Heart right ventricle (tissue), 16 donors: Measurements from ENCODE around the gene VASN. TPM values are rescaled to one million over a fixed set of nuclear protein-coding genes. Genes with fewer than 3 reads are reported as not detected.

Experiments
- ATAC-seq, 8 donors: fragments of 200-7000 bp; cut with Tn5 transposase; one replicate each; pipeline ENCODE4 v1.9.1; 2020; ENCODE audit warnings: mild to moderate bottlenecking in 8 of 8, moderate library complexity in 8 of 8, moderate number of reproducible peaks in 1 of 8
- DNase-seq, 2 donors: peaks; one replicate each; pipeline ENCODE4 v3.0.0-alpha.2; 2020
- H3K27ac ChIP-seq, 10 donors: fragments of 200-600 bp; sonication (generic) in 2 of 10; one replicate each; pipeline versions ENCODE4 v1.5.0 to v1.8.0; 2020 to 2022; ENCODE audit warnings: mild to moderate bottlenecking in 3 of 10
- H3K27me3 ChIP-seq, 7 donors: fragments of 200-600 bp; one replicate each; pipeline ENCODE4 v1.8.0; 2021 to 2022; ENCODE audit warnings: mild to moderate bottlenecking in 2 of 7
- H3K36me3 ChIP-seq, 9 donors: fragments of 200-600 bp; sonication (generic) in 1 of 9; one replicate each; pipeline versions ENCODE4 v1.5.0 to v1.8.0; 2020 to 2022; ENCODE audit warnings: mild to moderate bottlenecking in 2 of 9
- H3K4me1 ChIP-seq, 9 donors: fragments of 200-600 bp; sonication (generic) in 1 of 9; one replicate each; pipeline versions ENCODE4 v1.5.0 to v1.8.0; 2020 to 2022; ENCODE audit warnings: mild to moderate bottlenecking in 4 of 9
- H3K4me3 ChIP-seq, 10 donors: fragments of 200-600 bp; sonication (generic) in 2 of 10; one replicate each; pipeline versions ENCODE4 v1.5.0 to v1.8.0; 2020 to 2022; ENCODE audit warnings: mild to moderate bottlenecking in 7 of 10, moderate library complexity in 2 of 10
- H3K9me3 ChIP-seq, 11 donors: fragments of 200-600 bp in 10 of 11; sonication (generic) in 2 of 11; one replicate each; pipeline versions ENCODE4 v1.5.0 to v1.8.0; 2013 to 2022; ENCODE audit warnings: mild to moderate bottlenecking in 2 of 11, control low read depth in 1 of 11, moderate library complexity in 1 of 11
- WGBS, 2 donors: extraction: QIAGEN DNeasy Blood & Tissue Kit; methylation state at CpG; one replicate each; pipeline ENCODE4 v1.1.7; 2013; ENCODE audit warnings: inconsistent platforms in 1 of 2; 5-methylcytosine and 5-hydroxymethylcytosine counted together
- intact Hi-C, 10 donors: fragments of 100-400 bp; cut with DNase I; formaldehyde crosslinking; loops; one replicate each; pipeline versions ENCODE4 v1.11.1 to v1.14.2; 2022
- polyA plus RNA-seq, 2 donors: library from polyadenylated mRNA; stranded (reverse); fragments of 200-250 nt; gene quantifications; one replicate each; pipeline ENCODE4 v1.2.3, GENCODE V29; 2013
- total RNA-seq, 10 donors: library from RNA; stranded (reverse); fragmentation: NEBNext Ultra II Directional in 3 of 10; extraction: Animal tissue kit (Norgen Biotek cat#: 25700) in 3 of 10; gene quantifications; one replicate each; pipeline versions ENCODE4 v1.2.1 to v1.2.4, GENCODE V29; 2021 to 2023
- TF ChIP-seq, protein P1 (sequence below), 9 donors: fragments of 200-600 bp; sonication (generic) in 2 of 9; IDR thresholded peaks; one replicate each; pipeline versions ENCODE4 v1.5.0 to v1.8.0; 2021 to 2022; ENCODE audit warnings: antibody characterized with exemption in 9 of 9, mild to moderate bottlenecking in 5 of 9, moderate library complexity in 1 of 9
- donor health status: Arrhythmogenic right ventricular cardiomyopathy.
- donor health status: ischemic (EF 13 %, LVEDD 7.1; RV severe dilation, severe dysfunction).
- donor health status: healthy with polysubstance abuse.
- donor health status: DM: no; HTN: yes; CAD: no.
- donor health status: DM: no; HTN: no; CAD: no.
- donor health status: ischemic (EF 25% LVEDD 6.9; RV normal size, moderate dysfunction).
- donor health status: ischemic (EF 25% LVEDD 5.7; RV mildly dilated, moderate dysfunction).
- donor health status: healthy.
- donor health status: DM: yes; HTN: yes; CAD: no.
- donor health status: Ischemic cardiomyopathy.
- donor health status: ischemic (EF 35%, LVEDD 5.7; RV mildly dilated, moderate dysfunction).
- donor health status: nonischemic (EF 11% LVEDD 7.7; RV severe dilation, severe dysfunction).
- donor health status: DM: yes; HTN: yes; CAD: no.
- donor health status: PGD.
- donor health status: ischemic (EF 29% LVEDD 5.4; RV normal size, mild dysfunction).
- donor health status: nonischemic (EF 23%, LVEDD 6.1; RV moderate dilation, normal function).

Gene VASN
- total and polyA plus RNA-seq, 12 donors: 3.1 to 27.9 (median 6.0) TPM

DNA sequence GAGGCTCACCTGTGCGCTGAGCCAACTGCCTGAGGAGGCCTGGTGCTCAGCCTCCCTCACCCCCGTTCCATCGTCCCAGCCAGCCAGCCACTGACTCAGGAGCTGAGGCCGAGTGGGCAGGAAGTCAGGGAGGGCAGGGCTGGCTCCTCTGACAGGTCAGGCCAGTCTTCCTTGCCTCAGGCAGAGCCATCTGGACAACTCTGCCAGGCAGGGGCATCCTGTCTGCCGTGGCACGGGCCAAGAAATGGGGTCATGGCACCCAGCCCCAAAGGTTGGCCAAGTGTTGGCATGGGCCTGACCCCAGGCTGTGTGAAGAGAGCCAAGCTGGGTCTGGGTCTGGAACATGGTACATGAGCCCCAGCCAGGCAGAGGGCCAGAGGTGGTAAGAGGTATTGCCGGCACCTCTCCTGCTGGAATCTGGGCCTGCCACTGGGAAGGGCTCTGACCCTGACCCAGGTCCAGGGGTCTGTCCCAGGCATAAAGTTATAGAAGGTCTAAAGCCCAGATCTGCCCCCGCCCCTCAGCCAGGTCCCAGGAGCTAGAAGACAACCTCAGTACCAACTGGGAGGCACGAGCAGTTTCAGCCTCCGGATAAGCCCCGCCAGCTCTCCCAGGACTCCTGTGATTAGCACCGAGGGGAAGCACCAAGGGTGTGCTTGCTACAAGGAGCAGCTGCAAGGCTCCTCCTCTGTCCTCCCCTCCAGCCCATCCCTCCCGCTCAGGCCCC, 2.5 kb upstream of the VASN start:
- no peaks in the 10 kb centered on the region for H3K9me3 ChIP-seq
- no peak overlapping the region for H3K4me3 ChIP-seq
- intact Hi-C loops: no loop called here
- peak overlapping the region in 3 of 10 donors; percentile 81 to 86 (median 84) for H3K27ac ChIP-seq
- no peaks in the 10 kb centered on the region for H3K27me3 ChIP-seq
- WGBS, 2 donors: 81% methylated on average over 13 of the region's 13 CpGs
- H3K36me3 ChIP-seq: peaks cover 0 to 36% (median 5%) of the 10 kb centered on the region in 9 donors
- ATAC-seq (no peak), DNase-seq (peak in 1 of 2 donors; percentile 15)
- TF ChIP-seq, protein P1, sequence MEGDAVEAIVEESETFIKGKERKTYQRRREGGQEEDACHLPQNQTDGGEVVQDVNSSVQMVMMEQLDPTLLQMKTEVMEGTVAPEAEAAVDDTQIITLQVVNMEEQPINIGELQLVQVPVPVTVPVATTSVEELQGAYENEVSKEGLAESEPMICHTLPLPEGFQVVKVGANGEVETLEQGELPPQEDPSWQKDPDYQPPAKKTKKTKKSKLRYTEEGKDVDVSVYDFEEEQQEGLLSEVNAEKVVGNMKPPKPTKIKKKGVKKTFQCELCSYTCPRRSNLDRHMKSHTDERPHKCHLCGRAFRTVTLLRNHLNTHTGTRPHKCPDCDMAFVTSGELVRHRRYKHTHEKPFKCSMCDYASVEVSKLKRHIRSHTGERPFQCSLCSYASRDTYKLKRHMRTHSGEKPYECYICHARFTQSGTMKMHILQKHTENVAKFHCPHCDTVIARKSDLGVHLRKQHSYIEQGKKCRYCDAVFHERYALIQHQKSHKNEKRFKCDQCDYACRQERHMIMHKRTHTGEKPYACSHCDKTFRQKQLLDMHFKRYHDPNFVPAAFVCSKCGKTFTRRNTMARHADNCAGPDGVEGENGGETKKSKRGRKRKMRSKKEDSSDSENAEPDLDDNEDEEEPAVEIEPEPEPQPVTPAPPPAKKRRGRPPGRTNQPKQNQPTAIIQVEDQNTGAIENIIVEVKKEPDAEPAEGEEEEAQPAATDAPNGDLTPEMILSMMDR (IDR thresholded peaks at IDR 0.05): no peak
- H3K4me1 ChIP-seq: peaks cover 19 to 55% (median 40%) of the 10 kb centered on the region in 9 donors

DNA sequence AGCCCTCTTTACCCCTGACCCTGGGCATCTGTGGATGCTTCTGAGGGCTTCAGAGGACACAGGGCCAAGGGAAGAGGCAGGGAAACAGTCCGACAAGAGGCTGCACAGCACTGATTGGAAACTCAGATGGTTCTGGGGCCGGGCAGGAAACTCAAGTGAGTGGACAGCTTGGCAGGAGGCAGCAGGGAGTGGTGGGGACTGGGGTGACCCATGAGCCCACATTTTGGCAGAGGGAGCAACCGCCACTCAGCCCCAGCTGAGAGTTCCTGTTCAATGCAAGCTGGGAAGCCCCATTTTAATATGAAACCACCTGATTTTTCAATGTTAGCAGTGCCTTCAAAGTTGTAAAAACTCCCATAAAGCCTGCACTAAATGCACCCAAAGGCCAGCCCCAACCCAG, 1.5 kb upstream of the VASN start:
- 61 to 64% methylated on average over 3 of the region's 3 CpGs for WGBS, 2 donors
- TF ChIP-seq, protein P1 (IDR thresholded peaks at IDR 0.05): no peak
- no peaks in the 10 kb centered on the region for H3K9me3 ChIP-seq
- no peak overlapping the region for H3K4me3 ChIP-seq
- DNase-seq (no peak), ATAC-seq (no peak)
- H3K36me3 ChIP-seq: peaks cover 0 to 26% (median 0%) of the 10 kb centered on the region in 9 donors
- peak overlapping the region in 9 of 10 donors; percentile 34 to 88 (median 81) for H3K27ac ChIP-seq
- no peaks in the 10 kb centered on the region for H3K27me3 ChIP-seq
- peaks cover 26 to 65% (median 49%) of the 10 kb centered on the region in 9 donors for H3K4me1 ChIP-seq
- intact Hi-C loops: no loop called here

DNA sequence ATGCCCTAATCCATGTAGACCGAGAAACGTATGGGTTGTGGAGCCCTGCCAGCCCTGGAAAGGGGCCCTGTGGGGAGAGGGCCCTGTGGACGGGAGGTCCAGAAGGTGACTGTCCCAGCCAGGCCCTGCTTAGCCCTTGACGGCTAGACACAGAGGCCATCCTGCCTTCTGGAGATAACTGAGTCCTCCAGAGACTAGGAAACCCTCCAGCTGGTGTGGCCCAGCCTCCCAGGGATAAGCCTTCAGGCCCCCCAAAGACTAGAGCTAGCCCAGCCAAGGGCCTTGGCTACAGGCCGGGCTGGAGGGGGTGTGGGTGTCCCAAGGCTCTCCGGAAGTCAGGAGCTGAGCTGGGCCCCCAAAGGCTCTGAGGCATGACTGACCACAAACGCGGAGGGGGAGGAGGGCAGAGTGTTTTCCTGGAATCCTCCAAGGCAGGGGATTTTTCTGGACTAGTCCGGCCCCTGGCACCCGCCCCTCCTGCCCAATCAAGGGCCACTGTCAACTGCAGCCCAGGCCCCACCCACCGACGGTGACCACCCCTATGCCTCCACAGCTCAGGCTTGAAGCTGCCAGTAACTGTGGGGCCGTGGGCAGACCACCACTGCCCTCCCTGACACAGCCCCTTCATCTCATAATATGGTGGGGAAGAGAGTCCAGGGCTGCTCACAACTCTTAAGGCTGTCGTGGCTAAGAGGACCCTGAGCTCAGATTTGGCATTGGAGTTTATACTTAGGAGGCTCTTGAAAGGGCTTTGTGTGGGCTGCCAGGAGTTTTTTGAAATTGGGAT, 885 bp upstream of the VASN start:
- H3K4me1 ChIP-seq: peaks cover 26 to 71% (median 55%) of the 10 kb centered on the region in 9 donors

More for the DNA sequence above, 885 bp upstream of the VASN start:
- peaks cover 0 to 24% (median 0%) of the 10 kb centered on the region in 9 donors for H3K36me3 ChIP-seq
- H3K27ac ChIP-seq: peak overlapping the region in 9 of 10 donors; percentile 34 to 88 (median 81)
- H3K4me3 ChIP-seq: peak overlapping the region in 7 of 10 donors; percentile 54 to 70 (median 62)
- intact Hi-C loops: no loop called here
- no peaks in the 10 kb centered on the region for H3K9me3 ChIP-seq
- DNase-seq (peak; percentile 79 to 82), ATAC-seq (peak; percentile 5 to 62 (median 48))
- TF ChIP-seq, protein P1 (IDR thresholded peaks at IDR 0.05): no peak
- no peaks in the 10 kb centered on the region for H3K27me3 ChIP-seq
- 56 to 65% methylated on average over 14 of the region's 14 CpGs for WGBS, 2 donors
